ENCODE data around the gene SPATA2L. TPM values are rescaled to one million over a fixed set of nuclear protein-coding genes. Genes with fewer than 3 reads are reported as not detected.
"Not testable (repeated sequence)": the region's sequence is repeated elsewhere in the genome, so short reads cannot be mapped to it uniquely, and the experiment has no call there.

Gene SPATA2L
- total RNA-seq, 1 donor from 2014 or later, result 2.3 TPM

GRCh38 chr16:89667633-89668032, 33.9 kb downstream of the SPATA2L start:
- ATAC-seq, result no peak
- DNase-seq, result no peak
- intact Hi-C loops (cut with micrococcal nuclease), result no loop called here

- DNase-seq; intact Hi-C loops (cut with micrococcal nuclease); ATAC-seq: not testable (repeated sequence)
These were observed 34.5 kb downstream of the SPATA2L start for GRCh38 chr16:89667000-89667399.

GRCh38 chr16:89664238-89664637, 37.3 kb downstream of the SPATA2L start:
- ATAC-seq; intact Hi-C loops (cut with micrococcal nuclease); DNase-seq: not testable (repeated sequence)

GRCh38 chr16:89661215-89661614, 40.3 kb downstream of the SPATA2L start:
- intact Hi-C loops (cut with micrococcal nuclease), result no loop called here
- DNase-seq, result no peak
- no peak for ATAC-seq

- intact Hi-C loops (cut with micrococcal nuclease), result no loop called here
- no peak for ATAC-seq
- DNase-seq, result no peak
These were observed 41.4 kb downstream of the SPATA2L start for GRCh38 chr16:89660146-89660545.

- ATAC-seq, result no peak
- DNase-seq, result no peak
- intact Hi-C loops (cut with micrococcal nuclease), result no loop called here
These were observed 43.2 kb downstream of the SPATA2L start for GRCh38 chr16:89658221-89658879.

- intact Hi-C loops (cut with micrococcal nuclease), result no loop called here
- peak; percentile 94 for DNase-seq
- peak; percentile 98 for ATAC-seq
These were observed 43.9 kb downstream of the SPATA2L start, which contains the start of the genes CHMP1A and SPATA33 for GRCh38 chr16:89657442-89658220. CHMP1A (minus strand) TSS chr16:89657708; CDS start chr16:89657588, 120 bp downstream. SPATA33 (plus strand) TSS chr16:89657836; CDS start chr16:89657912, 76 bp downstream.

GRCh38 chr16:89656435-89657121, 44.9 kb downstream of the SPATA2L start:
- DNase-seq (no peak), ATAC-seq (no peak)
- intact Hi-C loops (cut with micrococcal nuclease), result no loop called here

- intact Hi-C loops (cut with micrococcal nuclease), result no loop called here
- DNase-seq (no peak), ATAC-seq (no peak)
These were observed 46.4 kb downstream of the SPATA2L start for GRCh38 chr16:89655062-89655643.

- intact Hi-C loops (cut with micrococcal nuclease), result no loop called here
- DNase-seq (no peak), ATAC-seq (no peak)
These were observed 47.7 kb downstream of the SPATA2L start for GRCh38 chr16:89653656-89654295.

GRCh38 chr16:89651584-89651983, 49.9 kb downstream of the SPATA2L start:
- intact Hi-C loops (cut with micrococcal nuclease), result no loop called here
- no peak for DNase-seq
- no peak for ATAC-seq

GRCh38 chr16:89646906-89647305, 54.6 kb downstream of the SPATA2L start:
- ATAC-seq, result no peak
- no peak for DNase-seq
- intact Hi-C loops (cut with micrococcal nuclease), result no loop called here

Other genes with a start within 250 kb of the SPATA2L start
- gene ANKRD11, start 211.1 kb downstream of the SPATA2L start, total RNA-seq, result 75.2 TPM
- gene SPG7, start 193.3 kb downstream of the SPATA2L start, total RNA-seq, result 108 TPM
- gene RPL13, start 141.0 kb downstream of the SPATA2L start, total RNA-seq, result 1,029 TPM
- gene CPNE7, start 125.9 kb downstream of the SPATA2L start, total RNA-seq, result not detected
- not detected for gene DPEP1, start 88.1 kb downstream of the SPATA2L start, total RNA-seq
- gene CHMP1A, start 44.0 kb downstream of the SPATA2L start, total RNA-seq, result 36.5 TPM
- 2.6 TPM for gene SPATA33, start 43.9 kb downstream of the SPATA2L start, total RNA-seq
- gene CDK10, start 15.0 kb downstream of the SPATA2L start, total RNA-seq, result 23.6 TPM
- 13.7 TPM for gene VPS9D1, start 19.2 kb upstream of the SPATA2L start, total RNA-seq
- 12.2 TPM for gene ZNF276, start 19.8 kb upstream of the SPATA2L start, total RNA-seq
- gene FANCA, start 114.9 kb upstream of the SPATA2L start, total RNA-seq, result 1.2 TPM
- 0.77 TPM for gene SPIRE2, start 126.8 kb upstream of the SPATA2L start, total RNA-seq
- gene TCF25, start 171.9 kb upstream of the SPATA2L start, total RNA-seq, result 86.3 TPM
- gene MC1R, start 217.2 kb upstream of the SPATA2L start, total RNA-seq, result 1.1 TPM
- 1.8 TPM for gene TUBB3, start 221.6 kb upstream of the SPATA2L start, total RNA-seq
- gene DEF8, start 247.1 kb upstream of the SPATA2L start, total RNA-seq, result 53.2 TPM